HG03103 (cell line): ENCODE results near the gene KDM1B.

ENCODE experiments used
- ATAC-seq: cut with Tn5 transposase; IDR thresholded peaks from one replicate; pipeline ENCODE4 v1.9.1; 2021; ENCODE audit warnings: low read depth; ENCODE audit not compliant: unreplicated experiment

The KDM1B gene

GRCh38 chr6:18260448-18261106 is 105.4 kb downstream of the KDM1B start:
- peak; percentile 36 for ATAC-seq

- ATAC-seq = no peak
Observed at GRCh38 chr6:18261877-18262276, 106.7 kb downstream of the KDM1B start.

- peak; percentile 50 for ATAC-seq
Observed at GRCh38 chr6:18262702-18263417, 107.6 kb downstream of the KDM1B start.

- peak; percentile 0 for ATAC-seq
Observed at GRCh38 chr6:18263418-18264218, 108.4 kb downstream of the KDM1B start.

GRCh38 chr6:18264219-18264922 is 109.1 kb downstream of the KDM1B start, which contains the start of gene DEK:
TSS of gene DEK (minus strand) at chr6:18264530. CDS start at chr6:18263987, 543 bp downstream.
- peak; percentile 32 for ATAC-seq

- ATAC-seq = no peak
Observed at GRCh38 chr6:18264923-18265377, 109.7 kb downstream of the KDM1B start.

- no peak for ATAC-seq
Observed at GRCh38 chr6:18265787-18266522, 110.7 kb downstream of the KDM1B start.

GRCh38 chr6:18266523-18266912 is 111.3 kb downstream of the KDM1B start:
- no peak for ATAC-seq

GRCh38 chr6:18268066-18268465 is 112.8 kb downstream of the KDM1B start:
- no peak for ATAC-seq

- ATAC-seq = peak; percentile 34
Observed at GRCh38 chr6:18269253-18269652, 114.0 kb downstream of the KDM1B start.

- no peak for ATAC-seq
Observed at GRCh38 chr6:18269717-18270116, 114.5 kb downstream of the KDM1B start.

GRCh38 chr6:18270216-18270615 is 115.0 kb downstream of the KDM1B start:
- no peak for ATAC-seq
